ENCODE measurements around the gene RBMX. TPM values are rescaled to one million over a fixed set of nuclear protein-coding genes. Genes with fewer than 3 reads are reported as not detected.
"Not testable (repeated sequence)": the region's sequence is repeated elsewhere in the genome, so short reads cannot be mapped to it uniquely, and the experiment has no call there.

RBMX gene
- total and polyA plus RNA-seq, 7 donors, result 58.7 to 334 (median 173) TPM

- H3K27me3 ChIP-seq, result no peaks in the 10 kb centered on the region
- no peak overlapping the region for H3K4me3 ChIP-seq
- no peak for DNase-seq
- no peak overlapping the region for H3K27ac ChIP-seq
- H3K9me3 ChIP-seq, result no peaks in the 10 kb centered on the region
- no peaks in the 10 kb centered on the region for H3K4me1 ChIP-seq
- H3K36me3 ChIP-seq, result no peaks in the 10 kb centered on the region
- 96 to 97% methylated on average over 3 of the region's 3 CpGs for WGBS, 2 donors
- intact Hi-C loops (cut with DNase I), result no loop called here
- TF ChIP-seq POLR2AphosphoS5 (IDR thresholded peaks at IDR 0.05) (no peak), POLR2A (IDR thresholded peaks at IDR 0.05) (no peak), EP300 (IDR thresholded peaks at IDR 0.05) (no peak), CTCF (IDR thresholded peaks at IDR 0.05) (no peak)
Measured at GRCh38 chrX:136892412-136892811, 11.9 kb upstream of the RBMX start.

GRCh38 chrX:136890596-136890995 lies 10.1 kb upstream of the RBMX start:
- H3K9me3 ChIP-seq; intact Hi-C loops (cut with DNase I); DNase-seq; H3K27ac ChIP-seq; H3K36me3 ChIP-seq; H3K27me3 ChIP-seq; H3K4me1 ChIP-seq; H3K4me3 ChIP-seq: not testable (repeated sequence)
- 81 to 87% methylated on average over 6 of the region's 6 CpGs for WGBS, 2 donors

- intact Hi-C loops (cut with DNase I), result no loop called here
- DNase-seq, result no peak
- 93 to 98% methylated on average over 7 of the region's 7 CpGs for WGBS, 2 donors
- Histone ChIP-seq H3K27ac (no peak overlapping the region), H3K27me3 (no peaks in the 10 kb centered on the region), H3K36me3 (no peaks in the 10 kb centered on the region), H3K4me3 (no peak overlapping the region), H3K9me3 (no peaks in the 10 kb centered on the region), H3K4me1 (no peaks in the 10 kb centered on the region)
- TF ChIP-seq POLR2A (IDR thresholded peaks at IDR 0.05), result no peak
- no peak for TF ChIP-seq POLR2AphosphoS5 (IDR thresholded peaks at IDR 0.05)
Measured at GRCh38 chrX:136889269-136889668, 8.7 kb upstream of the RBMX start.

- H3K27ac ChIP-seq, result peak overlapping the region; percentile 93 to 95 (median 94)
- WGBS, 2 donors, result 0% methylated on average over 32 of the region's 32 CpGs
- DNase-seq, result no peak
- peak overlapping the region; percentile 66 to 78 (median 74) for H3K4me3 ChIP-seq
- peaks cover 0 to 32% (median 15%) of the 10 kb centered on the region in 4 donors for H3K36me3 ChIP-seq
- H3K4me1 ChIP-seq, result peaks cover 0 to 13% (median 3%) of the 10 kb centered on the region in 4 donors
- no peaks in the 10 kb centered on the region for H3K9me3 ChIP-seq
- intact Hi-C loops (cut with DNase I), result loop anchor here (1.0 to 5.0 kb wide), 2 partner anchors 30 to 47 kb away; no protein-coding TSS in a partner anchor
- H3K27me3 ChIP-seq, result no peaks in the 10 kb centered on the region
- TF ChIP-seq POLR2AphosphoS5 (IDR thresholded peaks at IDR 0.05), result no peak
Measured at GRCh38 chrX:136880003-136880451, 498 bp downstream of the RBMX start.

GRCh38 chrX:136879001-136879687 lies 1.4 kb downstream of the RBMX start:
- DNase-seq, result no peak
- TF ChIP-seq CTCF (IDR thresholded peaks at IDR 0.05) (no peak), POLR2AphosphoS5 (IDR thresholded peaks at IDR 0.05) (no peak), POLR2A (IDR thresholded peaks at IDR 0.05) (no peak), EP300 (IDR thresholded peaks at IDR 0.05) (no peak)
- peaks cover 0 to 41% (median 22%) of the 10 kb centered on the region in 4 donors for H3K36me3 ChIP-seq
- H3K9me3 ChIP-seq, result no peaks in the 10 kb centered on the region
- peak overlapping the region; percentile 66 to 78 (median 74) for H3K4me3 ChIP-seq
- H3K27ac ChIP-seq, result peak overlapping the region; percentile 93 to 95 (median 94)
- 4 to 5% methylated on average over 10 of the region's 10 CpGs for WGBS, 2 donors
- H3K27me3 ChIP-seq, result no peaks in the 10 kb centered on the region
- intact Hi-C loops (cut with DNase I), result no loop called here
- H3K4me1 ChIP-seq, result peaks cover 0 to 13% (median 3%) of the 10 kb centered on the region in 4 donors

GRCh38 chrX:136878423-136878822 lies 2.1 kb downstream of the RBMX start:
- Histone ChIP-seq H3K9me3 (no peaks in the 10 kb centered on the region), H3K27me3 (no peaks in the 10 kb centered on the region), H3K4me1 (peaks cover 0 to 13% (median 3%) of the 10 kb centered on the region in 4 donors), H3K27ac (peak overlapping the region in 2 of 4 donors; percentile 93), H3K36me3 (peaks cover 0 to 45% (median 22%) of the 10 kb centered on the region in 4 donors), H3K4me3 (peak overlapping the region in 2 of 4 donors; percentile 66 to 77)
- no peak for DNase-seq
- TF ChIP-seq EP300 (IDR thresholded peaks at IDR 0.05), result no peak
- no peak for TF ChIP-seq CTCF (IDR thresholded peaks at IDR 0.05)
- no peak for TF ChIP-seq POLR2A (IDR thresholded peaks at IDR 0.05)
- no peak for TF ChIP-seq POLR2AphosphoS5 (IDR thresholded peaks at IDR 0.05)
- intact Hi-C loops (cut with DNase I), result no loop called here
- 29 to 34% methylated on average over 11 of the region's 11 CpGs for WGBS, 2 donors

GRCh38 chrX:136874114-136874513 lies 6.4 kb downstream of the RBMX start:
- Histone ChIP-seq H3K36me3 (peaks cover 5 to 84% (median 22%) of the 10 kb centered on the region in 4 donors), H3K4me1 (peaks cover 0 to 26% (median 3%) of the 10 kb centered on the region in 4 donors)
- H3K9me3 ChIP-seq; intact Hi-C loops (cut with DNase I); H3K27me3 ChIP-seq; DNase-seq; H3K27ac ChIP-seq; H3K4me3 ChIP-seq: not testable (repeated sequence)
- 84 to 87% methylated on average over 15 of the region's 15 CpGs for WGBS, 2 donors

- H3K9me3 ChIP-seq; H3K4me3 ChIP-seq; H3K27me3 ChIP-seq; H3K27ac ChIP-seq; intact Hi-C loops (cut with DNase I); DNase-seq: not testable (repeated sequence)
- Histone ChIP-seq H3K4me1 (peaks cover 0 to 21% (median 0%) of the 10 kb centered on the region in 4 donors), H3K36me3 (peaks cover 5 to 93% (median 22%) of the 10 kb centered on the region in 4 donors)
- 91 to 96% methylated on average over 2 of the region's 2 CpGs for WGBS, 2 donors
Measured at GRCh38 chrX:136873210-136873609, 7.3 kb downstream of the RBMX start.

Measured in sigmoid colon (tissue), 7 donors.